RWPE1 (cell line): ENCODE data around the gene AGMO.

Experiments
- CTCF ChIA-PET: fragments of 350-600 bp; sonication (Branson Sonifier 250); formaldehyde crosslinking; extraction: SDS; loops from one replicate; lab custom pipeline; 2021; lab: Yijun Ruan, JAX
- POLR2A ChIA-PET: fragments of 400-600 bp; formaldehyde crosslinking; extraction: SDS; loops from one replicate; lab custom pipeline; 2020; ENCODE audit warnings: antibody characterized with exemption; ENCODE audit not compliant: low non-redundant PET; lab: Yijun Ruan, JAX
- DNase-seq: peaks from one replicate; pipeline ENCODE4 v3.0.0; 2012; ENCODE audit warnings: low spot score
- H3K27ac ChIP-seq: fragments of 450-650 bp; 2 replicates; pipeline ENCODE4 v1.5.1; 2017
- CTCF ChIP-seq: fragments of 450-650 bp; conservative IDR thresholded peaks from 2 replicates; pipeline ENCODE4 v1.5.1; 2017; ENCODE audit warnings: low read depth, mild to moderate bottlenecking

The AGMO gene

DNA sequence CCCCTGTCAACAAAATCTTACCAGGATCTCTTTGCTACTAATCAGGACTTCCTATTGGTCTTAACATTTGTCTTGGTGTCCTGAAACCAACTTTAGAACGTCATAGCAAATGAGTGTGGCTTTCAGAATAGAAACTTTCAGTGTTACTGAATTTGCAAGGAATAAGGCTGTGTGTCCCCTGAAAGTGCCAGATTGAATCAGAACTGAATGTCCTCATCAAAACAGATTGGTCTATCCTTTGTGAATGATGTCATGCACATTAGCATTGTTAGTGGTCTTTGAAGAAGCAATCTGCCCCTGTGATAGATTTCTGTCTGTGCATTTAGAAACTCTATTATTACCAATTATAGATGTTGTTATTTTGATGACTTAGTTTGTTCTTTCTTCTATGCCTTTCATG is 119.9 kb downstream of the AGMO start:
- no peak for DNase-seq
- H3K27ac ChIP-seq: no peak overlapping the region
- POLR2A ChIA-PET: no interaction called here
- CTCF ChIA-PET: no interaction called here
- no peak for TF ChIP-seq CTCF

- TF ChIP-seq CTCF: no peak
- DNase-seq: no peak
- CTCF ChIA-PET: no interaction called here
Measured at GRCh38 chr7:15440482-15440881, 121.3 kb downstream of the AGMO start.

GRCh38 chr7:15439853-15440252 is 122.0 kb downstream of the AGMO start:
- TF ChIP-seq CTCF: no peak
- ChIA-PET CTCF (no interaction called here), POLR2A (no interaction called here)
- DNase-seq: no peak
- no peak overlapping the region for H3K27ac ChIP-seq

More at GRCh38 chr7:15440482-15440881, 121.3 kb downstream of the AGMO start:
- POLR2A ChIA-PET: no interaction called here
- no peak overlapping the region for H3K27ac ChIP-seq

DNA sequence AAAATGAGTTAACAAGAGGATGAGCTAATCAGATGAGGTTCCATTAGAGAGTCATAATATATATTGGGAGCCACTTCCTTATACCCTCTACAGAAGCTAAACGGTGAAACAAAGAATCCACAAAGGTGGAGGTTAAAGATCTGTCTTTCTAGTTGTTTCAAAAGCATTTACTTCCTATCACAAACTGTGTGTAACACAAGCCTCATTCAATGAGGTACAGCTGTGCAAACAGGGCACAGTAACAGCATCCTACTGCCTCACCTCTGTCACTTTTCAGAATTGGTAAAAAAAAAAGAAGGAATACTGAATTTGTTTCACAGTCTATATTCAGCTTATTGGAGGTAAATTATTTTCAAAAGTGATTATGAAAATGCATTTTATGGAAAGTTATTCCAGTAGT is 128.7 kb downstream of the AGMO start:
- no peak overlapping the region for H3K27ac ChIP-seq
- ChIA-PET POLR2A (no interaction called here), CTCF (no interaction called here)
- DNase-seq: no peak
- no peak for TF ChIP-seq CTCF

DNA sequence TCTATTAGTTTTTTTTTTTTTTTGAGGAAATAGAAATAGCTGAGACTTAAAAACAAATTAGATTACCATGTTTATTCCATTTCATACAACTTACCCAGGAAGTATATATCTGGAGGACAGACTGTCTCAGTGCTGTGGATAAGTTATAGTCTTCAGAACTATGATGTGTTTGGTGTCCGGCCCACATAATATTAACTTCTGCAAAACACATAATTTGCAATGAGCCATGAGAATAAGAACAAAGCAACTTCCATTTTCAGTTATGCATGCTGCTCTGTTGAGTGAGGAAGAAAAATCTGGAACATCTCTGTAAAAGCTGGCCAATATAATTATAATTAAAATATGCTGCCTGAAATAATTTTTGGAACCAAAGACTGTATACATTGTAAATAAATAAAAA is 130.9 kb downstream of the AGMO start:
- CTCF ChIA-PET: interaction anchor here (0.7 kb wide), 1 partner anchor 350 kb away, joined by 4 read pairs; no protein-coding TSS in a partner anchor
- DNase-seq: no peak
- no peak overlapping the region for H3K27ac ChIP-seq
- no peak for TF ChIP-seq CTCF
- POLR2A ChIA-PET: no interaction called here

DNA sequence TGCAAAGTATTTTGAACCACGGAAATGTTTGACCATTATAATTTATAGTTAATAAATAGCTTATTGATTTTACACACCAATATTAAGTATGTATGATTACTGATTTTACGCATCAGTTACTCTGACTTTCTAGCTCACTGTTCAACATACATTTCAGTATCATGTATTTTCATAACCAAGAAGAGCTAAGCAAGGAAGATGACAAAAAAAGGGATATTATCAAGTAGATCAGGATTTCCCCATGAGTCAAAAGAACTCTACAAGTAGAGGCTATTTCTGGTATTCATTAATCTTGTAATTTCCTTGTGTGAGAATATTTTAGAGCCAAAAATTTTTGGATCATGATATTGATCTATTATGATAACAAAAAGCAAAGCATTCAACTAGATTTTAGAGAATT is 131.6 kb downstream of the AGMO start:
- no peak for DNase-seq
- CTCF ChIA-PET: no interaction called here
- POLR2A ChIA-PET: no interaction called here
- no peak overlapping the region for H3K27ac ChIP-seq
- TF ChIP-seq CTCF: no peak

- TF ChIP-seq CTCF: no peak
- ChIA-PET CTCF (no interaction called here), POLR2A (no interaction called here)
- H3K27ac ChIP-seq: no peak overlapping the region
- DNase-seq: no peak
Measured at GRCh38 chr7:15424468-15424867, 137.3 kb downstream of the AGMO start.
